IMR-90 (cell line): ENCODE results near the gene PLN. TPM values are rescaled to one million over a fixed set of nuclear protein-coding genes. Genes with fewer than 3 reads are reported as not detected.
A peak's percentile ranks its signal among the peaks of the same experiment; 100 is the strongest.

Source experiments
- ATAC-seq: fragments of 200-7000 bp; cut with Tn5 transposase; 2 replicates; pipeline ENCODE4 v1.9.1; 2020; ENCODE audit warnings: low read depth, mild to moderate bottlenecking, moderate library complexity
- BruUV-seq: library from RNA; stranded (reverse); fragments of 400-500 nt; replicated peaks from 2 replicates; lab custom pipeline; 2021; lab: Mats Ljungman, UMichigan
- CTCF ChIA-PET: fragments of 300-600 bp; formaldehyde crosslinking; extraction: SDS; loops from one replicate; lab custom pipeline; 2021; ENCODE audit warnings: antibody characterized with exemption; lab: Yijun Ruan, JAX
- POLR2A ChIA-PET: fragments of 300-600 bp; sonication (Branson Sonifier 250); formaldehyde crosslinking; loops from one replicate; lab custom pipeline; 2022; ENCODE audit warnings: antibody characterized with exemption; ENCODE audit not compliant: unreplicated experiment; lab: Charles Lee
- DNase-seq: peaks from one replicate; pipeline ENCODE4 v3.0.0; 2013
- H2AFZ ChIP-seq: replicated peaks from 2 replicates; pipeline ENCODE3; 2013; ENCODE audit warnings: low read length, mild to moderate bottlenecking; ENCODE audit not compliant: poor library complexity
- H2AK5ac ChIP-seq: 2 replicates; pipeline ENCODE4 v1.6.1; 2013; ENCODE audit warnings: low read depth, low read length, inconsistent platforms
- H2AK9ac ChIP-seq: replicated peaks from 2 replicates; pipeline ENCODE3; 2013; ENCODE audit warnings: mild to moderate bottlenecking, low read depth, low read length, moderate library complexity; ENCODE audit not compliant: poor library complexity
- H2BK120ac ChIP-seq: 2 replicates; pipeline ENCODE4 v1.6.1; 2013; ENCODE audit warnings: low read depth, low read length, inconsistent platforms
- H2BK15ac ChIP-seq: 3 replicates; pipeline ENCODE4 v1.6.1; 2013; ENCODE audit warnings: low read depth, low read length, inconsistent platforms
- H2BK20ac ChIP-seq: 2 replicates; pipeline ENCODE4 v1.6.1; 2013; ENCODE audit warnings: low read depth, mild to moderate bottlenecking, inconsistent platforms, low read length, moderate library complexity
- H2BK5ac ChIP-seq: 2 replicates; pipeline ENCODE4 v1.6.1; 2013; ENCODE audit warnings: mild to moderate bottlenecking, low read depth, low read length, inconsistent platforms; ENCODE audit not compliant: poor library complexity, severe bottlenecking
- H3K14ac ChIP-seq: replicated peaks from 2 replicates; pipeline ENCODE4 v1.6.1; 2013; ENCODE audit warnings: low read depth, low read length, inconsistent platforms
- H3K18ac ChIP-seq: 2 replicates; pipeline ENCODE4 v1.6.1; 2013; ENCODE audit warnings: low read depth, low read length, control low read depth
- H3K23ac ChIP-seq: 2 replicates; pipeline ENCODE4 v1.6.1; 2013; ENCODE audit warnings: low read depth, low read length, inconsistent platforms
- H3K27ac ChIP-seq: 2 replicates; pipeline ENCODE4 v1.5.1; 2013; ENCODE audit warnings: mild to moderate bottlenecking, control low read depth, low read length; ENCODE audit not compliant: insufficient read depth
- H3K27me3 ChIP-seq: 2 replicates; pipeline ENCODE4 v1.6.1; 2013; ENCODE audit warnings: low read length; ENCODE audit not compliant: control insufficient read depth, insufficient read depth
- H3K36me3 ChIP-seq: 2 replicates; pipeline ENCODE4 v1.6.1; 2013; ENCODE audit warnings: low read length, mixed read lengths; ENCODE audit not compliant: control insufficient read depth, insufficient read depth
- H3K4ac ChIP-seq: 2 replicates; pipeline ENCODE4 v1.6.1; 2013; ENCODE audit warnings: low read depth, low read length, inconsistent platforms
- H3K4me1 ChIP-seq: 2 replicates; pipeline ENCODE4 v1.6.1; 2013; ENCODE audit warnings: low read length, mixed read lengths; ENCODE audit not compliant: control insufficient read depth, insufficient read depth
- H3K4me2 ChIP-seq: 2 replicates; pipeline ENCODE4 v1.6.1; 2013; ENCODE audit warnings: low read depth, mild to moderate bottlenecking, control low read depth, low read length, moderate library complexity
- H3K4me3 ChIP-seq: 2 replicates; pipeline ENCODE4 v1.5.1; 2013; ENCODE audit warnings: low read depth, mild to moderate bottlenecking, control low read depth, low read length, moderate library complexity; ENCODE audit not compliant: insufficient read depth
- H3K56ac ChIP-seq: 2 replicates; pipeline ENCODE4 v1.6.1; 2013; ENCODE audit warnings: low read length, inconsistent platforms; ENCODE audit not compliant: insufficient read depth; ENCODE audit errors: extremely low read depth
- H3K79me1 ChIP-seq, 2 experiments: 2 replicates each; pipeline ENCODE4 v1.6.1; 2013; ENCODE audit warnings: low read length in 2 of 2, inconsistent platforms in 1 of 2, low read depth in 1 of 2
- H3K9ac ChIP-seq: 2 replicates; pipeline ENCODE4 v1.6.1; 2013; ENCODE audit warnings: low read depth, low read length, control low read depth
- H3K9me1 ChIP-seq: 2 replicates; pipeline ENCODE4 v1.6.1; 2013; ENCODE audit warnings: low read length, inconsistent platforms; ENCODE audit not compliant: insufficient read depth
- H3K9me3 ChIP-seq: 2 replicates; pipeline ENCODE4 v1.6.1; 2013; ENCODE audit warnings: low read length; ENCODE audit not compliant: control insufficient read depth, insufficient read depth
- H4K20me1 ChIP-seq: 2 replicates; pipeline ENCODE4 v1.6.1; 2013; ENCODE audit warnings: low read length, inconsistent platforms; ENCODE audit not compliant: insufficient read depth
- H4K5ac ChIP-seq: 2 replicates; pipeline ENCODE4 v1.6.1; 2013; ENCODE audit warnings: mild to moderate bottlenecking, low read depth, low read length, control low read depth
- H4K8ac ChIP-seq, 2 experiments: 2 replicates each; pipeline ENCODE4 v1.6.1; 2013; ENCODE audit warnings: low read depth in 2 of 2, low read length in 2 of 2, control low read depth in 1 of 2, inconsistent platforms in 1 of 2
- H4K91ac ChIP-seq: 2 replicates; pipeline ENCODE4 v1.6.1; 2013; ENCODE audit warnings: low read depth, low read length, inconsistent platforms; ENCODE audit not compliant: insufficient read depth
- CEBPB ChIP-seq: IDR thresholded peaks from 2 replicates; pipeline ENCODE4 v1.6.1; 2012; ENCODE audit warnings: low read depth, low read length, improper control_type of control experiment
- RAD21 ChIP-seq: IDR thresholded peaks from 2 replicates; pipeline ENCODE4 v1.6.1; 2012; ENCODE audit warnings: low read length, improper control_type of control experiment
- WGBS, 2 experiments: methylation state at CpG; one replicate each; pipeline versions ENCODE4 v1.1.5 to v1.1.7; 2013; ENCODE audit warnings: missing lambda C conversion rate in 2 of 2; ENCODE audit not compliant: insufficient read length in 1 of 2; ENCODE audit errors: extremely low coverage in 2 of 2; 5-methylcytosine and 5-hydroxymethylcytosine counted together
- dilution Hi-C: fragments of 300-500 bp; cut with HindIII; formaldehyde crosslinking; loops from one replicate; pipeline ENCODE4 v1.14.3; 2018; ENCODE audit warnings: low sequenced_read_pairs; ENCODE audit not compliant: unreplicated experiment
- in situ Hi-C: fragments of 300-500 bp; cut with MboI; formaldehyde crosslinking; loops from 3 replicates; pipeline ENCODE4 v1.14.3; 2019; ENCODE audit warnings: low sequenced_read_pairs, inconsistent platforms, mixed read lengths
- intact Hi-C: fragments of 100-400 bp; cut with micrococcal nuclease; formaldehyde crosslinking; loops from 2 replicates; pipeline ENCODE4 v1.10.0; 2022
- polyA plus RNA-seq, 3 experiments: library from polyadenylated mRNA; depleted of rRNA; stranded (reverse); fragments of >200 nt; gene quantifications; 2 replicates each; pipeline ENCODE4 v1.2.3, GENCODE V29; 2012; ENCODE audit warnings: low replicate concordance in 1 of 3
- total RNA-seq: library from RNA; depleted of rRNA; stranded (reverse); fragments of >200 nt; gene quantifications from 2 replicates; pipeline ENCODE4 v1.2.3, GENCODE V29; 2012
- TF ChIP-seq, protein P1 (sequence below): fragments of 150-350 bp; IDR thresholded peaks from 2 replicates; pipeline ENCODE4 v1.6.1; 2016; ENCODE audit warnings: low read depth, mild to moderate bottlenecking, low read length, moderate library complexity, borderline replicate concordance

Gene PLN
- total and polyA plus RNA-seq, 2 of the 4 experiments (the other 2 are of a cell fraction), result under 0.01 TPM; not detected in 1

DNA sequence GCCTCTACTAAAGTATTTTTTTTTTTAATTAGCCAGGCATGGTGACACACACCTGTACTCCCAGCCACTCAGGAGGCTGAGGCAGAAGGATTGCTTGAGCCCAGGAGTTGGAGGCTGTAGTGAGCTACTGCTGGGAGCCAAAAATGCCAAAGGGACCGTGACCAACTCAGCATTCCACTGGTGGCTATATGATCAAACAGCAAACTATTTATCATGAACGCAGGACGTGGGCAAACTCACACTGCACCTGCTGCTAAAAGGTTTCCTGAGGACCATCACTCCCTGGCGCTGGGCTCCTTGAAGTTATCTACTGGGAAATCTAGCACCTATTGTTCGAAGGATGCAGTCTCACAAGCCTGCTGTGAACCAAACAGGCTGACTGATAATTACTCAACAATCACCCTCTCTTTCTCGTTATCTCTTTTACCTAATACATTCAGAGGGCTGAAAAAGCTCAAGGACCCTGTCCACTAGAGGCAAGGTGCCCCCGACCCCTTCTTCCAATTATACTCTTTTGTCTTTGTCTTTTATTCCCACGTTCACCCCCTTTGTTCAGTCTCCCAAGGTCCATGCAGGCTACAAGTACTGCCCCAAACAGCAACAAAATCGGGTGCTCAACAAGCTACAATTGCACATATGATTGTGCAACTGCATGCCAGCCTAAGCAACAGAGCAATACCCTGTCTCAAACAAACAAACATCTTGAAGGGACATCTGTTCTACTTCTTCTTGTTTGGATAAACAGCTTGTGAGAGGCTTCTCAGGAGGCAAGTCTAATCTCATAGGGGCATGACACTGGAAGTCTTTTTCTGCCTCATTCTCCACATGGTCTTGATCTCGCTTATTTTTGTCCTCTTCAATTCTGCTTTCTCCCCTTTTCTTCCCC lies 47.7 kb upstream of the PLN start:
- in situ Hi-C loops (loop anchor here (5.0 kb wide), 1 partner anchor 213 kb away; no protein-coding TSS in a partner anchor), intact Hi-C loops (no loop called here)
- 90% methylated on average over 6 of the region's 10 CpGs; no CpG with 5 or more reads in 1 of the 2 experiments for WGBS, 2 experiments

More for the DNA sequence above, 47.7 kb upstream of the PLN start:
- Histone ChIP-seq H2BK5ac (no peak overlapping the region), H2BK15ac (no peak overlapping the region), H2AK5ac (no peak overlapping the region), H4K91ac (no peak overlapping the region), H3K4me3 (no peak overlapping the region), H3K27ac (no peak overlapping the region), H3K9ac (no peak overlapping the region), H3K9me1 (peaks cover 7% of the 10 kb centered on the region; the same call in 1 of the 2 replicates), H3K9me3 (no peaks in the 10 kb centered on the region), H2AFZ (no peak overlapping the region), H4K8ac (no peak overlapping the region), H3K79me1 (peaks cover 3 to 15% of the 10 kb centered on the region in 2 experiments; a peak in 3 of 4 replicates), H3K4me1 (peaks cover 9% of the 10 kb centered on the region), H3K18ac (no peak overlapping the region), H4K5ac (no peak overlapping the region), H3K14ac (no peak overlapping the region), H3K23ac (no peak overlapping the region), H2BK20ac (no peak overlapping the region), H3K27me3 (no peaks in the 10 kb centered on the region), H2BK120ac (no peak overlapping the region), H2AK9ac (no peak overlapping the region), H3K56ac (no peak overlapping the region), H3K4ac (no peak overlapping the region), H3K36me3 (peaks cover 6% of the 10 kb centered on the region; the same call in 1 of the 2 replicates), H3K4me2 (no peak overlapping the region), H4K20me1 (no peaks in the 10 kb centered on the region)
- dilution Hi-C loops, result no loop called here
- ChIA-PET POLR2A (no interaction called here), CTCF (no interaction called here)
- DNase-seq (no peak), ATAC-seq (no peak)
- TF ChIP-seq CEBPB, result 0 out of 2 replicates have a peak, but pooled peaks have one; percentile 41
- TF ChIP-seq, protein P1, sequence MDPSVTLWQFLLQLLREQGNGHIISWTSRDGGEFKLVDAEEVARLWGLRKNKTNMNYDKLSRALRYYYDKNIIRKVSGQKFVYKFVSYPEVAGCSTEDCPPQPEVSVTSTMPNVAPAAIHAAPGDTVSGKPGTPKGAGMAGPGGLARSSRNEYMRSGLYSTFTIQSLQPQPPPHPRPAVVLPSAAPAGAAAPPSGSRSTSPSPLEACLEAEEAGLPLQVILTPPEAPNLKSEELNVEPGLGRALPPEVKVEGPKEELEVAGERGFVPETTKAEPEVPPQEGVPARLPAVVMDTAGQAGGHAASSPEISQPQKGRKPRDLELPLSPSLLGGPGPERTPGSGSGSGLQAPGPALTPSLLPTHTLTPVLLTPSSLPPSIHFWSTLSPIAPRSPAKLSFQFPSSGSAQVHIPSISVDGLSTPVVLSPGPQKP, result no peak
- no peak for TF ChIP-seq RAD21
- BruUV-seq, result no TSS peak
